ENCODE data around the gene EEPD1. TPM values are rescaled to one million over a fixed set of nuclear protein-coding genes. Genes with fewer than 3 reads are reported as not detected.

EEPD1 gene
- total RNA-seq, 1 experiment from 2014 or later = 9.8 TPM

Other genes starting within 250 kb of the EEPD1 start
- gene ANLN, start 236.6 kb downstream of the EEPD1 start, total RNA-seq (2014; rRNA removed; shearing (Covaris generic)) = 97.8 and 104 TPM in 2 replicates

Measured in H7 (cell line).